ENCODE measurements around the gene SF3B6.

The SF3B6 gene

GRCh38 chr2:24058564-24059271, 17.4 kb downstream of the SF3B6 start:
- Histone ChIP-seq H3K4me3 (ENCODE audit: low read length) (no peak overlapping the region), H3K27ac (ENCODE audit: low read depth, low read length) (no peak overlapping the region), H3K4me1 (ENCODE audit: control insufficient read depth, insufficient read depth, low read length) (no peaks in the 10 kb centered on the region), H3K27me3 (ENCODE audit: control insufficient read depth, insufficient read depth, low read length) (no peaks in the 10 kb centered on the region), H3K9ac (ENCODE audit: low read length) (no peak overlapping the region), H3K36me3 (ENCODE audit: control insufficient read depth, insufficient read depth, low read length) (no peaks in the 10 kb centered on the region)

DNA sequence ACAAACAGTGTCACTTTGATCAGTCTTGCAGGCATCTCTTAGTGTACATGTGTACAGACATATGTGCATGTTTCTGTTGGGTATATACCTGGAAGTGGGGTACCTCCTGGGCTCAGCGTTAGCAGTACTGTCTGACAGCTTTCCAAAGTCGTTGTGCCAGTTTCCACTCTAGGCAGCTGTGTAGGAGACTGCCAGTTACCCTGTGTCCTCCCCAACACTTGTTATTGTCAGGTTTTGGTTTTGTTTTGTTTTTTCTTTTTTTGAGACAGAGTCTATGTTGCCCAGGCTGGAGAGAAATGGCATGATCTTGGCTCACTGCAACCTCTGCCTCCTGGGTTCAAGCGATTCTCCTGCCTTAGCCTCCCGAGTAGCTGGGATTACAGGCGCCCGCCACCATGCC, 20.4 kb downstream of the SF3B6 start:
- no peak overlapping the region for H3K27ac ChIP-seq (ENCODE audit: low read depth, low read length)
- H3K27me3 ChIP-seq (ENCODE audit: control insufficient read depth, insufficient read depth, low read length), result no peaks in the 10 kb centered on the region
- H3K36me3 ChIP-seq (ENCODE audit: control insufficient read depth, insufficient read depth, low read length), result no peaks in the 10 kb centered on the region
- no peak overlapping the region for H3K4me3 ChIP-seq (ENCODE audit: low read length)
- H3K4me1 ChIP-seq (ENCODE audit: control insufficient read depth, insufficient read depth, low read length), result no peaks in the 10 kb centered on the region
- no peak overlapping the region for H3K9ac ChIP-seq (ENCODE audit: low read length)

- Histone ChIP-seq H3K4me3 (ENCODE audit: low read length) (no peak overlapping the region), H3K27me3 (ENCODE audit: control insufficient read depth, insufficient read depth, low read length) (no peaks in the 10 kb centered on the region), H3K9ac (ENCODE audit: low read length) (no peak overlapping the region), H3K27ac (ENCODE audit: low read depth, low read length) (no peak overlapping the region), H3K4me1 (ENCODE audit: control insufficient read depth, insufficient read depth, low read length) (no peaks in the 10 kb centered on the region), H3K36me3 (ENCODE audit: control insufficient read depth, insufficient read depth, low read length) (no peaks in the 10 kb centered on the region)
Measured at GRCh38 chr2:24054366-24055010, 21.6 kb downstream of the SF3B6 start.

- H3K27me3 ChIP-seq (ENCODE audit: control insufficient read depth, insufficient read depth, low read length), result peaks cover 4% of the 10 kb centered on the region
- H3K27ac ChIP-seq (ENCODE audit: low read depth, low read length), result no peak overlapping the region
- no peaks in the 10 kb centered on the region for H3K4me1 ChIP-seq (ENCODE audit: control insufficient read depth, insufficient read depth, low read length)
- H3K4me3 ChIP-seq (ENCODE audit: low read length), result no peak overlapping the region
- no peak overlapping the region for H3K9ac ChIP-seq (ENCODE audit: low read length)
- H3K36me3 ChIP-seq (ENCODE audit: control insufficient read depth, insufficient read depth, low read length), result no peaks in the 10 kb centered on the region
Measured at GRCh38 chr2:24052951-24053350, 23.2 kb downstream of the SF3B6 start.

DNA sequence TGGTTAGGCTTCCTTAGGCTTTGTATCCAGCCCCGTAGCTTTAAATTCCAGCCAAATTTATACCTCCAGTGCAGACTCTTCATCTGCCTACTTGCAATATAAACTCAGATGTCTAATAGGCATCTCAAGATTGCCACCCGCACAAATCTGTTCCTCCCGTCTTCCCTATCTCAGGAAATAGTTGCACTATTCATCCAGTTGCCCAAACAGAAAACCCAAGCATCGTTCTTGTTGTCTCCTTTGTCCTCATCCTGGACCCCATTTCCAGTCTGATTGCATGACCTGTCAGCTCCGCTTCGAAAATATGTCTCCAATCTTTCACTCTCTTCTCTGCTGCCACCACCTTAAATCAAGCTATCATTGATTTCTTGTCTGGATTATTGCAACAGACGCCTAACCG, 24.3 kb downstream of the SF3B6 start:
- Histone ChIP-seq H3K9ac (ENCODE audit: low read length) (no peak overlapping the region), H3K36me3 (ENCODE audit: control insufficient read depth, insufficient read depth, low read length) (no peaks in the 10 kb centered on the region), H3K4me3 (ENCODE audit: low read length) (no peak overlapping the region), H3K27me3 (ENCODE audit: control insufficient read depth, insufficient read depth, low read length) (peaks cover 4% of the 10 kb centered on the region), H3K27ac (ENCODE audit: low read depth, low read length) (no peak overlapping the region), H3K4me1 (ENCODE audit: control insufficient read depth, insufficient read depth, low read length) (peaks cover 3% of the 10 kb centered on the region)

- Histone ChIP-seq H3K36me3 (ENCODE audit: control insufficient read depth, insufficient read depth, low read length) (no peaks in the 10 kb centered on the region), H3K4me3 (ENCODE audit: low read length) (peak overlapping the region; percentile 61), H3K27me3 (ENCODE audit: control insufficient read depth, insufficient read depth, low read length) (peaks cover 4% of the 10 kb centered on the region), H3K4me1 (ENCODE audit: control insufficient read depth, insufficient read depth, low read length) (peaks cover 3% of the 10 kb centered on the region), H3K27ac (ENCODE audit: low read depth, low read length) (no peak overlapping the region), H3K9ac (ENCODE audit: low read length) (no peak overlapping the region)
Measured at GRCh38 chr2:24050041-24050979, 25.8 kb downstream of the SF3B6 start.

- Histone ChIP-seq H3K27ac (ENCODE audit: low read depth, low read length) (no peak within 1 kb of the TSS), H3K36me3 (ENCODE audit: control insufficient read depth, insufficient read depth, low read length) (no peaks in the 10 kb centered on the region)
Measured at GRCh38 chr2:24049485-24050021, 26.6 kb downstream of the SF3B6 start, which contains the start of gene FKBP1B. Gene FKBP1B, plus strand, starts transcription at chr2:24049741. Its CDS starts 109 bp downstream, at chr2:24049850.

DNA sequence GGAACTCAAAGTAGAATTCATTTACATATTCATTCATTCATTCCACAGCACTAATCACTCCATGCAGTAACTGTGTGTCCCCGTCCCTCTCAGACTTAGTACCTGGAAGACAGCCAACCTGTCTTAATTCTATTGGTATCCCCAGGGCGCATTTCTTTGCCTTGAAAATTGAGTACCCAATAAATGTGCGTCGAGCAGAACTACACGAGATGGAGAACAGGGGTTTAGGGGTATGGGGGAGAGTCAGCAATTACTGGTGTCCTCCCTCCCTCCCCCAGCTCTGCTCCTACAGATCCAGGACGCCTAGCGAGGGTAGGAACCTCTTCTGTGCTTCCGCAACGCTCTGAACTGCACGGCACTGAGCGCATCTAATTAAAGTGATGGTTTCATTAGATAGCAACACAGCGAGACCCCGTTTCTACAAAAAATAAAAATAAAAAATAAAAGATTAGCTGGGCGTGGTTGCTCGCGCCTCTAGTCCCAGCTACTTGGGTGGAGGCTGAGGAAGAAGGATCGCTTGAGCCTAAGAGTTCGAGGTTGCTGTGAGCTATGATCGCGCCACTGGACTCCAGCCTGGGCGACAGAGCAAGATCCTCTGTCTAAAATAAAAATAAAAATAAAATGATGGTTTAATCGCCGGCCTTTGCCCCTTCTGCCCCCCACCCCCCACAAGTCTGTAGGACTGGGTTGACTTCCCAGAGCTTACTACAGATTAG, 27.2 kb downstream of the SF3B6 start:
- peak overlapping the region; percentile 61 for H3K4me3 ChIP-seq (ENCODE audit: low read length)
- peaks cover 4% of the 10 kb centered on the region for H3K27me3 ChIP-seq (ENCODE audit: control insufficient read depth, insufficient read depth, low read length)
- H3K36me3 ChIP-seq (ENCODE audit: control insufficient read depth, insufficient read depth, low read length), result no peaks in the 10 kb centered on the region
- H3K9ac ChIP-seq (ENCODE audit: low read length), result no peak overlapping the region
- no peak overlapping the region for H3K27ac ChIP-seq (ENCODE audit: low read depth, low read length)
- peaks cover 3% of the 10 kb centered on the region for H3K4me1 ChIP-seq (ENCODE audit: control insufficient read depth, insufficient read depth, low read length)

More at GRCh38 chr2:24049485-24050021, 26.6 kb downstream of the SF3B6 start, which contains the start of gene FKBP1B:
- Histone ChIP-seq H3K27me3 (ENCODE audit: control insufficient read depth, insufficient read depth, low read length) (peaks cover 4% of the 10 kb centered on the region), H3K4me1 (ENCODE audit: control insufficient read depth, insufficient read depth, low read length) (peaks cover 3% of the 10 kb centered on the region), H3K9ac (ENCODE audit: low read length) (no peak within 1 kb of the TSS), H3K4me3 (ENCODE audit: low read length) (peak within 1 kb of the TSS; percentile 61)

DNA sequence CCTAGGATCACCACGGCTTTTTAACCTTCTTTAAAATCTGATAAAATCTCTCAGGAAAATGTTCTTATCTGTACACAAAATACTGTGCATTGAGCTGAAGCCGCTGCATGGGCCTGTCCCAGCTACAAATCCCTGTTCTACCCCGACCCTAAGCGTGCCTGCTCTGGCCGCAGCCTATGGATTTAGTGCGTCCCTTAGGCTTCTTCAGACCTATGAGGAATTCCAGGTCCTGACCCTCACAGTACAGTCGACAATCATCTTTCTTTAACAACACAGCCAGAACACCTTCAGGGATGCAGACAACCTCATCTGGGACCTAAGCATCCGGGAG, 28.5 kb downstream of the SF3B6 start:
- Histone ChIP-seq H3K9ac (ENCODE audit: low read length) (no peak overlapping the region), H3K27me3 (ENCODE audit: control insufficient read depth, insufficient read depth, low read length) (peaks cover 4% of the 10 kb centered on the region), H3K4me3 (ENCODE audit: low read length) (peak overlapping the region; percentile 40), H3K4me1 (ENCODE audit: control insufficient read depth, insufficient read depth, low read length) (peaks cover 3% of the 10 kb centered on the region), H3K36me3 (ENCODE audit: control insufficient read depth, insufficient read depth, low read length) (no peaks in the 10 kb centered on the region), H3K27ac (ENCODE audit: low read depth, low read length) (no peak overlapping the region)

DNA sequence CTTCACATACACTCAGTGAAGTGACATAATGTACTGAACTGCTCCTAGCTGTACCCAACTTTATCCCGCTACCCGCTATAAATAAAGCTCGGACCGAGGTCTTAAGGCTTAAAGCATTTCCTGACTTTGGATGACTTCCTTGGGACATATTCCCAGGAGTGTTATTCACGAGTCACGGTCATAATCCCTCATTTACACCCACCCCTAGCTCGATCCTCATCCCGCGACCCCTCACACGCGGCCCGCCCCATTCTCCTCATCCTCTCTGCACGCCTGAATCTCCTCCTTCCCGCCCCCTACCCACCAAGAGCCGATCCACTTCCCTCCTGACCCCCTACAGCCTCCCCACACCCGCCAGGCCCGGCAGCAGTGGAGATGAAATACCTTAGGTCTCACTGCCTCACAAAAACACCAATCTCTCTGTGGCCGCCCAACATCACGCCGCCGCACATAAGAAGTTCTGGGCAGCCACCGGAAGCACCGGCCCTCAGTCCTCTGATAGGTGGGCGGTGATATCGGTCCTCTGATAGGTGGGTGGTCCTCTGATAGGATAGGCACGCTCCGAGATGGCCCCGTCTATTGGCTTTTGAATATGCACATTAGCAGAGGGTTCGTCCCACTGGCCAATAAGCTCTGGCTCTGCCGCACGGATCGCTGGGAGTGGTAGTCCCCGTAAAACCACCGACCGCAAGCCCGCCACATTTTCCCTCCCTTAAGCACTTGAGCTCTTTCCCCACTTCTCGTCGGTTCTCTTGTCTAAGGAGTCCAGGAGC, 29.0 kb downstream of the SF3B6 start, which contains the start of gene WDCP:
Gene WDCP (minus strand): TSS at position 462 of the 773 bp plus-strand sequence. CDS start 7,897 bp downstream, outside the sequence.
- H3K27me3 ChIP-seq (ENCODE audit: control insufficient read depth, insufficient read depth, low read length), result peaks cover 4% of the 10 kb centered on the region

DNA sequence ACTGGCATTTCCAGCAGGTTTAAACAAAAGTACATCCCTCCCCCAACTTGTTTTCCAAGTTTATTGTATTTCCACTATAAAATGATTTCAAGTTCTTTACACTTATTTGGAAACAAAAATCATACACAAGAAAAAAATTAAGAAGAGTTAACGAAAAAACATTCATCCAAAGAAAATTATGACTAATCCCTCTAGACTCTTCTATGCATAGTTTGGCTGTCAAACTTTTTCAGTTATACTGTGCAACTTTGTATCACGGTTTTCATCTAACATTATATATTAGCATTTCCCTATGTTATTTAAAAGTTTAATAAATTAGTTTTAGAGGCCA, 29.6 kb downstream of the SF3B6 start:
- peak overlapping the region; percentile 79 for H3K4me3 ChIP-seq (ENCODE audit: low read length)
- H3K27ac ChIP-seq (ENCODE audit: low read depth, low read length), result no peak overlapping the region
- no peaks in the 10 kb centered on the region for H3K36me3 ChIP-seq (ENCODE audit: control insufficient read depth, insufficient read depth, low read length)
- H3K4me1 ChIP-seq (ENCODE audit: control insufficient read depth, insufficient read depth, low read length), result peaks cover 3% of the 10 kb centered on the region
- peaks cover 4% of the 10 kb centered on the region for H3K27me3 ChIP-seq (ENCODE audit: control insufficient read depth, insufficient read depth, low read length)
- peak overlapping the region; percentile 46 for H3K9ac ChIP-seq (ENCODE audit: low read length)

More for the DNA sequence above, 29.0 kb downstream of the SF3B6 start, which contains the start of gene WDCP:
- Histone ChIP-seq H3K36me3 (ENCODE audit: control insufficient read depth, insufficient read depth, low read length) (no peaks in the 10 kb centered on the region), H3K4me1 (ENCODE audit: control insufficient read depth, insufficient read depth, low read length) (peaks cover 3% of the 10 kb centered on the region), H3K4me3 (ENCODE audit: low read length) (peak within 1 kb of the TSS; percentile 79), H3K9ac (ENCODE audit: low read length) (peak within 1 kb of the TSS; percentile 46), H3K27ac (ENCODE audit: low read depth, low read length) (peak within 1 kb of the TSS; percentile 53)

Data from rectal smooth muscle tissue (tissue), 1 donor.